Mesendoderm (in vitro differentiated cells): Measurements from ENCODE around the gene LGALS9B.
A peak's percentile ranks its signal among the peaks of the same experiment; 100 is the strongest.
"Not testable (repeated sequence)": the region's sequence is repeated elsewhere in the genome, so short reads cannot be mapped to it uniquely, and the experiment has no call there.

Experiments used
- DNase-seq: peaks from one replicate; pipeline ENCODE4 v3.0.0; 2013
- H2AK5ac ChIP-seq: 2 replicates; pipeline ENCODE4 v1.6.1; 2013; ENCODE audit warnings: low read length, inconsistent platforms
- H2BK120ac ChIP-seq: 2 replicates; pipeline ENCODE4 v1.6.1; 2013; ENCODE audit warnings: low read depth, mild to moderate bottlenecking, low read length, moderate library complexity, mixed read lengths
- H2BK15ac ChIP-seq: replicated peaks from 2 replicates; pipeline ENCODE4 v1.6.1; 2013; ENCODE audit warnings: low read depth, mild to moderate bottlenecking, moderate library complexity
- H2BK5ac ChIP-seq: 2 replicates; pipeline ENCODE4 v1.6.1; 2013; ENCODE audit warnings: low read length, inconsistent platforms
- H3K18ac ChIP-seq: 2 replicates; pipeline ENCODE4 v1.6.1; 2013; ENCODE audit warnings: mild to moderate bottlenecking, low read length, mixed read lengths
- H3K23ac ChIP-seq: one replicate; pipeline ENCODE4 v1.6.1; 2013; ENCODE audit warnings: low read length
- H3K27ac ChIP-seq: 2 replicates; pipeline ENCODE4 v1.5.1; 2013; ENCODE audit warnings: low read depth, mild to moderate bottlenecking, inconsistent platforms, low read length, moderate library complexity
- H3K27me3 ChIP-seq: 2 replicates; pipeline ENCODE4 v1.6.1; 2013; ENCODE audit warnings: low read length, control low read depth, mild to moderate bottlenecking, inconsistent platforms; ENCODE audit not compliant: insufficient read depth, poor library complexity
- H3K36me3 ChIP-seq: 2 replicates; pipeline ENCODE4 v1.6.1; 2013; ENCODE audit warnings: low read length, inconsistent platforms; ENCODE audit not compliant: control insufficient read depth, insufficient read depth
- H3K4ac ChIP-seq: one replicate; pipeline ENCODE4 v1.6.1; 2013; ENCODE audit warnings: low read depth, mild to moderate bottlenecking, low read length, moderate library complexity
- H3K4me1 ChIP-seq: 2 replicates; pipeline ENCODE4 v1.6.1; 2013; ENCODE audit warnings: low read depth, low read length, inconsistent platforms; ENCODE audit not compliant: control insufficient read depth
- H3K4me2 ChIP-seq: 2 replicates; pipeline ENCODE4 v1.6.1; 2013; ENCODE audit warnings: low read length
- H3K4me3 ChIP-seq: 2 replicates; pipeline ENCODE4 v1.5.1; 2013; ENCODE audit warnings: mild to moderate bottlenecking, low read length
- H3K56ac ChIP-seq: one replicate; pipeline ENCODE4 v1.6.1; 2013; ENCODE audit warnings: low read length
- H3K79me1 ChIP-seq: 2 replicates; pipeline ENCODE4 v1.6.1; 2013; ENCODE audit warnings: low read length, inconsistent platforms
- H3K79me2 ChIP-seq: 2 replicates; pipeline ENCODE4 v1.6.1; 2013; ENCODE audit warnings: mild to moderate bottlenecking, low read length; ENCODE audit not compliant: control insufficient read depth, insufficient read depth
- H3K9ac ChIP-seq: 2 replicates; pipeline ENCODE4 v1.6.1; 2013; ENCODE audit warnings: low read length, inconsistent platforms
- H4K5ac ChIP-seq: one replicate; pipeline ENCODE4 v1.6.1; 2013; ENCODE audit warnings: low read length
- H4K8ac ChIP-seq: one replicate; pipeline ENCODE4 v1.6.1; 2013; ENCODE audit warnings: low read depth, mild to moderate bottlenecking, control low read depth, low read length, moderate library complexity
- whole genome bisulfite sequencing: extraction: QIAGEN DNeasy Blood & Tissue Kit; methylation state at CpG from one replicate; pipeline ENCODE4 v1.1.7; 2013; ENCODE audit warnings: low lambda C conversion rate, missing lambda C conversion rate; ENCODE audit not compliant: insufficient coverage; ENCODE audit errors: extremely low coverage; 5-methylcytosine and 5-hydroxymethylcytosine counted together

The LGALS9B gene

GRCh38 chr17:20466553-20466952 lies 786 bp downstream of the LGALS9B start:
- not testable (repeated sequence) for H3K18ac ChIP-seq, H3K27ac ChIP-seq, H3K4me1 ChIP-seq, H2BK5ac ChIP-seq, H3K56ac ChIP-seq, H2BK15ac ChIP-seq, H3K4me3 ChIP-seq, H3K79me2 ChIP-seq, H2BK120ac ChIP-seq, H3K23ac ChIP-seq, DNase-seq, H3K9ac ChIP-seq, H4K5ac ChIP-seq, H4K8ac ChIP-seq, H3K27me3 ChIP-seq, H2AK5ac ChIP-seq, H3K4ac ChIP-seq, H3K36me3 ChIP-seq, H3K4me2 ChIP-seq, H3K79me1 ChIP-seq
- no CpG with 5 or more reads among the region's 5 CpGs for WGBS

- H4K8ac ChIP-seq, H3K56ac ChIP-seq, H2BK15ac ChIP-seq, H2AK5ac ChIP-seq, H3K27me3 ChIP-seq, H3K4me3 ChIP-seq, H2BK120ac ChIP-seq, H3K9ac ChIP-seq, H3K27ac ChIP-seq, H3K79me2 ChIP-seq, H3K36me3 ChIP-seq, H3K18ac ChIP-seq, H3K79me1 ChIP-seq, H2BK5ac ChIP-seq, H4K5ac ChIP-seq, DNase-seq, H3K4me1 ChIP-seq, H3K4ac ChIP-seq, H3K4me2 ChIP-seq, H3K23ac ChIP-seq: not testable (repeated sequence)
- WGBS: no CpG with 5 or more reads among the region's 12 CpGs
Observed at GRCh38 chr17:20465535-20465934, 1.8 kb downstream of the LGALS9B start.

- WGBS: no CpG with 5 or more reads among the region's 9 CpGs
- not testable (repeated sequence) for H3K18ac ChIP-seq, H3K56ac ChIP-seq, DNase-seq, H3K36me3 ChIP-seq, H3K4me2 ChIP-seq, H3K79me1 ChIP-seq, H2BK5ac ChIP-seq, H3K9ac ChIP-seq, H2BK15ac ChIP-seq, H4K5ac ChIP-seq, H2AK5ac ChIP-seq, H3K23ac ChIP-seq, H3K27ac ChIP-seq, H4K8ac ChIP-seq, H3K79me2 ChIP-seq, H3K4me1 ChIP-seq, H3K27me3 ChIP-seq, H2BK120ac ChIP-seq, H3K4ac ChIP-seq, H3K4me3 ChIP-seq
Observed at GRCh38 chr17:20464854-20465414, 2.4 kb downstream of the LGALS9B start.

- not testable (repeated sequence) for H3K9ac ChIP-seq, H4K5ac ChIP-seq, DNase-seq, H2AK5ac ChIP-seq, H3K4me1 ChIP-seq, H2BK120ac ChIP-seq, H2BK15ac ChIP-seq, H2BK5ac ChIP-seq, H3K4ac ChIP-seq, H3K79me2 ChIP-seq, H3K4me3 ChIP-seq, H3K4me2 ChIP-seq, H3K23ac ChIP-seq, H3K79me1 ChIP-seq, H4K8ac ChIP-seq, H3K56ac ChIP-seq, H3K27ac ChIP-seq, H3K36me3 ChIP-seq, H3K18ac ChIP-seq, H3K27me3 ChIP-seq
- WGBS: no CpG with 5 or more reads among the region's 3 CpGs
Observed at GRCh38 chr17:20462158-20462557, 5.2 kb downstream of the LGALS9B start.

GRCh38 chr17:20457848-20458381 lies 9.4 kb downstream of the LGALS9B start:
- H3K9ac ChIP-seq, H3K79me2 ChIP-seq, H2AK5ac ChIP-seq, H4K5ac ChIP-seq, DNase-seq, H3K56ac ChIP-seq, H2BK120ac ChIP-seq, H3K4me3 ChIP-seq, H4K8ac ChIP-seq, H3K27ac ChIP-seq, H3K27me3 ChIP-seq, H3K36me3 ChIP-seq, H3K23ac ChIP-seq, H3K18ac ChIP-seq, H2BK15ac ChIP-seq, H3K4me2 ChIP-seq, H3K4me1 ChIP-seq, H3K4ac ChIP-seq, H3K79me1 ChIP-seq, H2BK5ac ChIP-seq: not testable (repeated sequence)
- no CpG with 5 or more reads among the region's 10 CpGs for WGBS

- H3K23ac ChIP-seq, H3K4me2 ChIP-seq, H3K36me3 ChIP-seq, H4K5ac ChIP-seq, H3K79me1 ChIP-seq, H2AK5ac ChIP-seq, H2BK120ac ChIP-seq, H2BK5ac ChIP-seq, H3K79me2 ChIP-seq, DNase-seq, H3K27ac ChIP-seq, H3K9ac ChIP-seq, H2BK15ac ChIP-seq, H4K8ac ChIP-seq, H3K27me3 ChIP-seq, H3K4me3 ChIP-seq, H3K18ac ChIP-seq, H3K4ac ChIP-seq, H3K4me1 ChIP-seq: not testable (repeated sequence)
- WGBS: no CpG with 5 or more reads among the region's 10 CpGs
- H3K56ac ChIP-seq: peak overlapping the region; percentile 42
Observed at GRCh38 chr17:20455106-20455505, 12.2 kb downstream of the LGALS9B start.
